Uterus (tissue), 2 donors: ENCODE data around the gene METTL26.

Experiments
- CTCF ChIP-seq, 4 experiments: fragments of 200-600 bp in 2 of 4; fragments of 450-650 bp in 2 of 4; sonication (generic) in 2 of 4; IDR thresholded peaks; one replicate each; pipeline ENCODE4 v1.5.1; 2016 to 2019; ENCODE audit warnings: antibody characterized with exemption in 4 of 4, mild to moderate bottlenecking in 2 of 4, moderate library complexity in 1 of 4
- POLR2A ChIP-seq, 2 donors: fragments of 450-650 bp; IDR thresholded peaks; one replicate each; pipeline ENCODE4 v1.6.1; 2016; ENCODE audit warnings: antibody characterized with exemption in 2 of 2, mild to moderate bottlenecking in 1 of 2, moderate library complexity in 1 of 2

GRCh38 chr16:641326-642188 lies 5.5 kb upstream of the METTL26 start, which contains the start of gene MCRIP2:
- TF ChIP-seq CTCF (IDR thresholded peaks at IDR 0.05) (no peak), POLR2A (IDR thresholded peaks at IDR 0.05) (peak in 1 of 2 donors; percentile 58)
